ENCODE results near the gene CALY. TPM values are rescaled to one million over a fixed set of nuclear protein-coding genes. Genes with fewer than 3 reads are reported as not detected.

The CALY gene
- total RNA-seq, 4 donors from 2014 or later: 1.6 to 3.6 (median 2.3) TPM

DNA sequence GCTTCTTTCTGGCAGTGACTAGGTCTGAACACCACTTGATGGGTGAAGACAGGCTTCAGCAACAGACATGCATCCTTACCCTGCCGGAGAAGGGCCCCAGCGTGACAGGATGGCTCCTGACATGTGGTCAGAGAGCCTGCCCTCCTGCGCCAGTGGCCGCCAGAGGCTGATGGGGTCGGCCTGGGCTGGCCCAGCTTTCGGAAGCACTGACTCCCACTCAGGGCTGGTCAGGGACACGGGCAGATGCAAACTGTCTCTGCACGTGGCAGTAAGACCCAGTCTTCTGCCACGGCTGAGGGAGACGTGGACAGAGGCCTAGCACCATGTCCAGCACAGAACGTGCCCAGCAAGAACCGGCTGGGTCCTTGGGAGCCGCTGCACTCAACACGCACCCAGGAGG lies 38.2 kb downstream of the CALY start:
- Histone ChIP-seq H3K27ac (replicated peaks in 1 of 4) (no peak overlapping the region), H3K36me3 (peaks cover 83 to 100% (median 97%) of the 10 kb centered on the region in 4 donors), H3K4me1 (peaks cover 0 to 8% (median 5%) of the 10 kb centered on the region in 4 donors), H3K9me3 (no peaks in the 10 kb centered on the region), H3K4me3 (no peak overlapping the region), H3K27me3 (no peaks in the 10 kb centered on the region)
- WGBS: 90% methylated on average over 6 of the region's 14 CpGs
- DNase-seq (ENCODE audit: extremely low spot score): no peak
- intact Hi-C loops (cut with DNase I): no loop called here
- TF ChIP-seq POLR2AphosphoS5 (IDR thresholded peaks at IDR 0.05) (no peak), EP300 (IDR thresholded peaks at IDR 0.05) (no peak)
- TF ChIP-seq, protein P1, sequence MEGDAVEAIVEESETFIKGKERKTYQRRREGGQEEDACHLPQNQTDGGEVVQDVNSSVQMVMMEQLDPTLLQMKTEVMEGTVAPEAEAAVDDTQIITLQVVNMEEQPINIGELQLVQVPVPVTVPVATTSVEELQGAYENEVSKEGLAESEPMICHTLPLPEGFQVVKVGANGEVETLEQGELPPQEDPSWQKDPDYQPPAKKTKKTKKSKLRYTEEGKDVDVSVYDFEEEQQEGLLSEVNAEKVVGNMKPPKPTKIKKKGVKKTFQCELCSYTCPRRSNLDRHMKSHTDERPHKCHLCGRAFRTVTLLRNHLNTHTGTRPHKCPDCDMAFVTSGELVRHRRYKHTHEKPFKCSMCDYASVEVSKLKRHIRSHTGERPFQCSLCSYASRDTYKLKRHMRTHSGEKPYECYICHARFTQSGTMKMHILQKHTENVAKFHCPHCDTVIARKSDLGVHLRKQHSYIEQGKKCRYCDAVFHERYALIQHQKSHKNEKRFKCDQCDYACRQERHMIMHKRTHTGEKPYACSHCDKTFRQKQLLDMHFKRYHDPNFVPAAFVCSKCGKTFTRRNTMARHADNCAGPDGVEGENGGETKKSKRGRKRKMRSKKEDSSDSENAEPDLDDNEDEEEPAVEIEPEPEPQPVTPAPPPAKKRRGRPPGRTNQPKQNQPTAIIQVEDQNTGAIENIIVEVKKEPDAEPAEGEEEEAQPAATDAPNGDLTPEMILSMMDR (IDR thresholded peaks at IDR 0.05): no peak

DNA sequence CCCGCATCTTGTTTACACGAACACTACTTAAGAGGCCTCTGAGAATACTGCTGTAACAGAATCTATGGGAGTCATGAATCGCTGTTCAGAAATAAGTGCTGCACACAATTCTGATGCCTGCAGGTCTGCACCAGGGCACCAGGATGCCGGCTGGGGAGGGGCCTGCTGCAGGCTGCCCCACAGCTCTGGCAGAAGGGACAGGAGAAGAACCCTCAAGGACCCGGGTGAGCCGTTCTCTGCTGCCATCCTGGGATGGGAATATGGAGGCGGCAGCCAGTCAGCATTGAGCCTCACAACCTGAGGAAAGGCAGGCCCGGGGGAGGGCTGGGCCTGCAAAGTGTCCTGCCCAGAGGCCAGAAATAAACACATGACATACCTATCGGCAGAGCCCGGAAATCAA lies 39.2 kb downstream of the CALY start:
- intact Hi-C loops (cut with DNase I): no loop called here
- peaks cover 0 to under 1% (median 0%) of the 10 kb centered on the region in 4 donors for H3K4me1 ChIP-seq
- no peak overlapping the region for H3K4me3 ChIP-seq
- 95% methylated on average over 6 of the region's 10 CpGs for WGBS
- H3K27ac ChIP-seq (replicated peaks in 1 of 4): no peak overlapping the region
- H3K36me3 ChIP-seq: peaks cover 93 to 100% (median 97%) of the 10 kb centered on the region in 4 donors
- DNase-seq (ENCODE audit: extremely low spot score): no peak
- TF ChIP-seq, protein P1 (IDR thresholded peaks at IDR 0.05): no peak
- TF ChIP-seq EP300 (IDR thresholded peaks at IDR 0.05): no peak
- no peak for TF ChIP-seq POLR2A (IDR thresholded peaks at IDR 0.05; ENCODE audit: low read depth)
- no peak for TF ChIP-seq POLR2AphosphoS5 (IDR thresholded peaks at IDR 0.05)
- no peaks in the 10 kb centered on the region for H3K27me3 ChIP-seq
- H3K9me3 ChIP-seq: no peaks in the 10 kb centered on the region

DNA sequence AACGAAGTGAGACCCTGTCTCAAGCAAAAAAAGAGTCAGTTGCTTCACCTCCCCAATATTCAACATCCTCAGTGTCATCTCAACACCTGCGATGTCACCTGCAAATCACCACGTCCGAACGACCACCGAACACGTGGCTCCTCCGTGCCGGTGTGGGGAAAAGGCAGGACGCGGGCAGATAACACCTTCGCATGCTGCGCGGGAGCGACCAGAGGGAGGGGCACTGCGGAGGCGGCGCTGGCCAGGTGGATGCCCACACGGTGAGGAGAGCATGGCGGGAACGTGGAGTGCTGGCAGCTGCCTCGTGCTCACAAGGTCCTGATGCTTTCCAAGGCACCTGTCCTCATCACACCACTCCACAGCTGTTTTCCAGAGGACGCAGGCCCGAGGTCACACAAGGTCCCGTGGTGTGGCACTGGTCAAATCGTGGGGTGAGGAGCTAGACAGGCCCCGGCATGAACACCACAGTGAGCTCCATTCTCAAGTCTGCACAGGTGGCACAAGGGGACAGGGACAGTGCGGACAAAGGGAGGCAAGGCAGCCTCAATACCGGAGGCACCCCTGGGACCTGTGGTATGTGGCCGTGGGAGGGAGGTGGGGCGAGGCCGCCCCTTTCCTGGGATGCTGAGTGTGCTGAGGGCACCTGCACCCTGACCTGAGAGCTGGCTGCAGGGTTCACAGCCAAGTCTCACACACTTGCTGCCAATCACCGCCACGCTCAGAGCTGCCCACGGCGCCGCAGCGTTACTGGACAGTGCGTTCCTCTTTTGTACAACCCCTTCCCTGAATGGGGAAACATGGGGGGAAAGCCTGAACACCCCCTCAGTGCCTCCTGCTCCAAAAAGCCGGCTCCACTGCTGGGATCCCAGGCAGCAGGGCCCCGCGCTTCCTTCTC lies 41.0 kb downstream of the CALY start:
- no peak overlapping the region for H3K4me3 ChIP-seq
- DNase-seq (ENCODE audit: extremely low spot score): no peak
- H3K36me3 ChIP-seq: peaks cover 82 to 90% (median 88%) of the 10 kb centered on the region in 4 donors
- H3K27ac ChIP-seq (replicated peaks in 1 of 4): no peak overlapping the region
- 93% methylated on average over 37 of the region's 42 CpGs for WGBS
- H3K9me3 ChIP-seq: no peaks in the 10 kb centered on the region
- TF ChIP-seq POLR2A (IDR thresholded peaks at IDR 0.05; ENCODE audit: low read depth) (no peak), EP300 (IDR thresholded peaks at IDR 0.05) (no peak), POLR2AphosphoS5 (IDR thresholded peaks at IDR 0.05) (no peak)
- TF ChIP-seq, protein P1 (IDR thresholded peaks at IDR 0.05): no peak
- H3K4me1 ChIP-seq: no peaks in the 10 kb centered on the region
- intact Hi-C loops (cut with DNase I): no loop called here
- no peaks in the 10 kb centered on the region for H3K27me3 ChIP-seq

DNA sequence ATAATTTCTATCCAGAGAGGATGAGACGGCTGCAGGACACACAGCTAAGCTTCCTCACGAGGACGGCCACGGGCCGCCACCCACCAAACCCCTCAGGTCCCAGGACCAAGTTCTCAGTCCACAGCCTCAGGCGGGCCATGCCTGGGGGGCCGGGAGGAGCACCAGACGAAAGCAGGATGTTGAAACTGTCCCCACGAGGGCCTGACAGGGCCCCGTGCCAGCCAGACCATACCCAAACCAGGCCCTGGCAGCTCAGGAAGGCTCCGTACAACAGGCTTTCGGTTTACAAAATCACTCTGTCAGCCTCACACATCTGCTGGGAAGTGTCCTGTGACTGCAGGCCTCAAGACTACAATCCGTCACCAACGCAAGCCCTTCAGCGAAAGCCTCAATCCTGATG lies 42.5 kb downstream of the CALY start:
- no peak for DNase-seq (ENCODE audit: extremely low spot score)

More for the DNA sequence above, 42.5 kb downstream of the CALY start:
- TF ChIP-seq POLR2AphosphoS5 (IDR thresholded peaks at IDR 0.05): no peak
- TF ChIP-seq, protein P1 (IDR thresholded peaks at IDR 0.05): no peak
- no peak for TF ChIP-seq POLR2A (IDR thresholded peaks at IDR 0.05; ENCODE audit: low read depth)
- no peak for TF ChIP-seq EP300 (IDR thresholded peaks at IDR 0.05)
- intact Hi-C loops (cut with DNase I): no loop called here
- no peaks in the 10 kb centered on the region for H3K4me1 ChIP-seq
- no peak overlapping the region for H3K4me3 ChIP-seq
- H3K36me3 ChIP-seq: peaks cover 83 to 90% (median 88%) of the 10 kb centered on the region in 4 donors
- 85% methylated on average over 13 of the region's 15 CpGs for WGBS
- no peak overlapping the region for H3K27ac ChIP-seq (replicated peaks in 1 of 4)
- no peaks in the 10 kb centered on the region for H3K9me3 ChIP-seq
- H3K27me3 ChIP-seq: no peaks in the 10 kb centered on the region

Data from esophagus muscularis mucosa (tissue), 4 donors.